ENCODE results near the gene ERCC6L.

DNA sequence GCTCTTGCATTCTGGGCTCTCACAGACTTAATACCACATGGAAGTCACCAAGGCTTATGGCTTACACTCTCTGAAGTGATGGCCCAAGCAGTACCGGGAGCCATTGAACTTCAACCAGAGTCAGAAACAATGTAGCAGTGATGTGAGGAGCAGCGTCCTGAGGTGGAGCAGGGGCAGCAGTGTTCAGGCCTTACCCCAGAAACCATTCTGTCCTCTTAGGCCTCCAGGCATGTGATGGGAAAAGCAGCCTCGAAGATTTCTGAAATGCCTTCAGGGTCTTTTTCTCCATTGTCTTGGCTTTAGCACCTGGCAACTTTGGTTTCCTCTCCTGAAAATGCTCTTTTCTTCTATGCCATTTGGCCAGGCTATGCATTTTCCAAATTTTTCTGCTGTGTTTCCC, 80.1 kb downstream of the ERCC6L start:
- no peak for TF ChIP-seq EZH2phosphoT487 (conservative IDR thresholded peaks at IDR 0.05; ENCODE audit: low read length)
- TF ChIP-seq, protein P1, sequence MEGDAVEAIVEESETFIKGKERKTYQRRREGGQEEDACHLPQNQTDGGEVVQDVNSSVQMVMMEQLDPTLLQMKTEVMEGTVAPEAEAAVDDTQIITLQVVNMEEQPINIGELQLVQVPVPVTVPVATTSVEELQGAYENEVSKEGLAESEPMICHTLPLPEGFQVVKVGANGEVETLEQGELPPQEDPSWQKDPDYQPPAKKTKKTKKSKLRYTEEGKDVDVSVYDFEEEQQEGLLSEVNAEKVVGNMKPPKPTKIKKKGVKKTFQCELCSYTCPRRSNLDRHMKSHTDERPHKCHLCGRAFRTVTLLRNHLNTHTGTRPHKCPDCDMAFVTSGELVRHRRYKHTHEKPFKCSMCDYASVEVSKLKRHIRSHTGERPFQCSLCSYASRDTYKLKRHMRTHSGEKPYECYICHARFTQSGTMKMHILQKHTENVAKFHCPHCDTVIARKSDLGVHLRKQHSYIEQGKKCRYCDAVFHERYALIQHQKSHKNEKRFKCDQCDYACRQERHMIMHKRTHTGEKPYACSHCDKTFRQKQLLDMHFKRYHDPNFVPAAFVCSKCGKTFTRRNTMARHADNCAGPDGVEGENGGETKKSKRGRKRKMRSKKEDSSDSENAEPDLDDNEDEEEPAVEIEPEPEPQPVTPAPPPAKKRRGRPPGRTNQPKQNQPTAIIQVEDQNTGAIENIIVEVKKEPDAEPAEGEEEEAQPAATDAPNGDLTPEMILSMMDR (IDR thresholded peaks at IDR 0.05; ENCODE audit: insufficient read depth, low read length, poor library complexity, severe bottlenecking): no peak
